OCI-M2 (cell line): ENCODE data around the gene GPR149.
"Not testable (repeated sequence)": the region's sequence is repeated elsewhere in the genome, so short reads cannot be mapped to it uniquely, and the experiment has no call there.

Experiments used
- DNase-seq: peaks from one replicate; lab custom pipeline; 2025; ENCODE audit not compliant: unreplicated experiment; lab: John Stamatoyannopoulos, UW

GPR149 gene

GRCh38 chr3:154430014-154430413 is at the start of gene GPR149:
Gene GPR149, minus strand, starts transcription at chr3:154430190. Its CDS starts 575 bp downstream, at chr3:154429615.
- DNase-seq = no peak

GRCh38 chr3:154473769-154474168 is 43.8 kb upstream of the GPR149 start:
- no peak for DNase-seq

- no peak for DNase-seq
Measured at GRCh38 chr3:154469585-154469984, 39.6 kb upstream of the GPR149 start.

GRCh38 chr3:154464440-154465190 is 34.6 kb upstream of the GPR149 start:
- DNase-seq = no peak

- DNase-seq = no peak
Measured at GRCh38 chr3:154458560-154458959, 28.6 kb upstream of the GPR149 start.

GRCh38 chr3:154439081-154439480 is 9.1 kb upstream of the GPR149 start:
- not testable (repeated sequence) for DNase-seq

GRCh38 chr3:154431043-154431442 is 1.1 kb upstream of the GPR149 start:
- no peak for DNase-seq

GRCh38 chr3:154428286-154429206 is 1.4 kb downstream of the GPR149 start:
- DNase-seq = no peak

GRCh38 chr3:154427685-154428285 is 2.2 kb downstream of the GPR149 start:
- no peak for DNase-seq

GRCh38 chr3:154422694-154423093 is 7.3 kb downstream of the GPR149 start:
- DNase-seq = no peak

GRCh38 chr3:154421083-154421482 is 8.9 kb downstream of the GPR149 start:
- no peak for DNase-seq

- no peak for DNase-seq
Measured at GRCh38 chr3:154398084-154398967, 31.7 kb downstream of the GPR149 start.

- DNase-seq = no peak
Measured at GRCh38 chr3:154389861-154390260, 40.1 kb downstream of the GPR149 start.

GRCh38 chr3:154384479-154384878 is 45.5 kb downstream of the GPR149 start:
- DNase-seq = no peak

GRCh38 chr3:154378311-154378710 is 51.7 kb downstream of the GPR149 start:
- no peak for DNase-seq

GRCh38 chr3:154367221-154367620 is 62.8 kb downstream of the GPR149 start:
- DNase-seq = no peak

GRCh38 chr3:154364849-154365248 is 65.1 kb downstream of the GPR149 start:
- DNase-seq = no peak

GRCh38 chr3:154361099-154361498 is 68.9 kb downstream of the GPR149 start:
- DNase-seq = no peak

- DNase-seq = no peak
Measured at GRCh38 chr3:154356009-154356408, 74.0 kb downstream of the GPR149 start.

- DNase-seq = no peak
Measured at GRCh38 chr3:154349223-154349622, 80.8 kb downstream of the GPR149 start.
